Spinal cord (tissue), 10 donors: ENCODE data around the gene EME2. TPM values are rescaled to one million over a fixed set of nuclear protein-coding genes. Genes with fewer than 3 reads are reported as not detected.

Experiments
- DNase-seq, 6 donors: peaks; one replicate each; pipeline versions ENCODE4 v3.0.0 to v3.0.0-alpha.2; 2013 to 2015; ENCODE audit warnings: low spot score in 6 of 6, low read depth in 4 of 6
- H3K27ac ChIP-seq: one replicate; pipeline ENCODE4 v1.5.1; 2013; ENCODE audit warnings: low read depth, low read length, control low read depth
- H3K27me3 ChIP-seq: one replicate; pipeline ENCODE4 v1.6.1; 2013; ENCODE audit warnings: low read length; ENCODE audit not compliant: control insufficient read depth, insufficient read depth
- H3K36me3 ChIP-seq: one replicate; pipeline ENCODE4 v1.6.1; 2013; ENCODE audit warnings: low read length; ENCODE audit not compliant: control insufficient read depth, insufficient read depth
- H3K4me1 ChIP-seq: one replicate; pipeline ENCODE4 v1.6.1; 2013; ENCODE audit warnings: low read length; ENCODE audit not compliant: control insufficient read depth, insufficient read depth
- H3K4me3 ChIP-seq: one replicate; pipeline ENCODE4 v1.5.1; 2013; ENCODE audit warnings: low read depth, low read length, control low read depth
- H3K9me3 ChIP-seq: one replicate; pipeline ENCODE4 v1.6.1; 2013; ENCODE audit warnings: low read length; ENCODE audit not compliant: control insufficient read depth, insufficient read depth
- WGBS: methylation state at CpG from one replicate; pipeline ENCODE4 v1.1.5; 2013; ENCODE audit warnings: missing lambda C conversion rate; ENCODE audit not compliant: insufficient coverage; 5-methylcytosine and 5-hydroxymethylcytosine counted together
- polyA plus RNA-seq, 2 donors: library from polyadenylated mRNA; unstranded; fragments of 120-200 nt; gene quantifications; one replicate each; pipeline ENCODE4 v1.2.1, GENCODE V29; 2013; ENCODE audit not compliant: insufficient read length in 2 of 2
- total RNA-seq, 2 donors: library from RNA; depleted of rRNA in 1 of 2; stranded (reverse); fragments of 120-200 nt in 1 of 2; fragments of >200 nt in 1 of 2; gene quantifications; one replicate each; pipeline versions ENCODE4 v1.2.3 to v1.2.4, GENCODE V29; 2013 to 2014
- donor health status: healthy.

Gene EME2
- total and polyA plus RNA-seq, 4 donors = 6.5 to 20.7 (median 16.4) TPM

DNA sequence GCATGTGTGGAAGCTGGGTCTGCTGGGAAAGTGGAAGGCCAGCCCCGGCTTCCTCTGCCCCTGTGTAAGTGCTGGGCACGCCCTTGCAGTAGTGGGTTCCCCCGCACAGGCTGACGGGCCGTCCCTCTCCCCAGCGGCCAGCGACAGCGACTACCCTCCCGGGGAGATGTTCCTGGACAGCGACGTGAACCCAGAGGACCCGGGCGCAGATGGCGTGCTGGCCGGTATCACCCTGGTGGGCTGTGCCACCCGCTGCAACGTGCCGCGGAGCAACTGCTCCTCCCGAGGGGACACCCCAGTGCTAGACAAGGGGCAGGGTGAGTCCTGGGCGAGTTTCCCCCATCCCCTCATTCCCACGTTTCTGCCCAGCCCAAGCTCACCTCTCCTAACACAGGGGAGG is 6.8 kb upstream of the EME2 start:
- peaks cover 97% of the 10 kb centered on the region for H3K36me3 ChIP-seq
- H3K4me3 ChIP-seq = no peak overlapping the region
- H3K27ac ChIP-seq = no peak overlapping the region
- H3K4me1 ChIP-seq = peaks cover 20% of the 10 kb centered on the region
- DNase-seq = no peak
- WGBS = 94% methylated on average over 22 of the region's 22 CpGs
- H3K9me3 ChIP-seq = no peaks in the 10 kb centered on the region
- no peaks in the 10 kb centered on the region for H3K27me3 ChIP-seq

DNA sequence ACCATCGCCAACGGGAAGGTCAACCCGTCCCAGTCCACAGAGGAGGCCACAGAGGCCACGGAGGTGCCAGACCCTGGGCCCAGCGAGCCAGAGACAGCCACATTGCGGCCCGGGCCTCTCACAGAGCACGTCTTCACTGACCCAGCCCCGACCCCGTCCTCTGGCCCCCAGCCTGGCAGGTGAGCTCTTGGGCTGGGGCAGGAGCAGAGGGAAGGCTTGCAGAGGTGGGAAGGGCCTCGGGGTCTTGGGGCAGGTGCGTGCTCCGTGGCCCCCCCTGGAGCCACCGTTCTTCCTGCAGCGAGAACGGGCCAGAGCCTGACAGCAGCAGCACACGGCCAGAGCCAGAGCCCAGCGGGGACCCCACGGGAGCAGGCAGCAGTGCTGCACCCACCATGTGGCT is 6.4 kb upstream of the EME2 start:
- no peaks in the 10 kb centered on the region for H3K27me3 ChIP-seq
- H3K36me3 ChIP-seq = peaks cover 93% of the 10 kb centered on the region
- no peak overlapping the region for H3K27ac ChIP-seq
- peaks cover 21% of the 10 kb centered on the region for H3K4me1 ChIP-seq
- no peaks in the 10 kb centered on the region for H3K9me3 ChIP-seq
- no peak for DNase-seq
- WGBS = 93% methylated on average over 19 of the region's 19 CpGs
- H3K4me3 ChIP-seq = no peak overlapping the region

GRCh38 chr16:1766701-1767100 is 5.9 kb upstream of the EME2 start:
- WGBS = 90% methylated on average over 15 of the region's 18 CpGs

DNA sequence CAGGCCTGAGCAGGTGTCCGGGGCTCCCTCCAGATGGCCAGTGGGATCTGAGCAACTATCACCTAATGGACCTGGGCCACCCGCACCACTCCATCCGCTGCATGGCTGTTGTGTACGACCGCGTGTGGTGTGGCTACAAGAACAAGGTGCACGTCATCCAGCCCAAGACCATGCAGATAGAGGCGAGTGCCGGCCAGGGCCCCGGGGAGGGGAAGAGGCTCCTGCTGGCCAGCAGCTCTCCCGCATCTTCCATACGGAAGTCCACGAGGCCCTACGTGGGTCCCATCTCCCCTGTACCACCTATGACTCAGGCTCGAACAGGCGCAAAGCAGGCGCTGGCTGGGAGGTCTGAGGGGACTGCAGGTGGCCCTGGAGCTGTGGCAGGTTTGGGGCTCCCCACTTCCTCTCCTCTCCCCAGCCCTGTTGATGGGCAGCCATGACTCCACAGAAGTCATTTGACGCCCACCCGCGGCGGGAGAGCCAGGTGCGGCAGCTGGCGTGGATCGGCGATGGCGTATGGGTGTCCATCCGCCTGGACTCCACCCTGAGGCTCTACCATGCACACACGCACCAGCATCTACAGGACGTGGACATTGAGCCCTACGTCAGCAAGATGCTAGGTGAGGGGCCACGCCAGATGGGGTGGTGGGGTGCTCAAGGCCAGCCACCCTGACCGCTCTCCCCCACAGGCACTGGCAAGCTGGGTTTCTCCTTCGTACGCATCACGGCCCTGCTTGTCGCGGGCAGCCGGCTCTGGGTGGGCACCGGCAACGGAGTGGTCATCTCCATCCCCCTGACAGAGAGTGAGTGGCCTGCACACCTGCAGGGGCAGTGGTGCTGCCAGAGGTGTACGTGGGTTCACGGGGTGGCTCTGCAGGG is 5.3 kb upstream of the EME2 start:
- DNase-seq = no peak
- Histone ChIP-seq H3K36me3 (peaks cover 91% of the 10 kb centered on the region), H3K4me3 (no peak overlapping the region)

More at GRCh38 chr16:1766701-1767100, 5.9 kb upstream of the EME2 start:
- H3K27me3 ChIP-seq = no peaks in the 10 kb centered on the region
- peaks cover 91% of the 10 kb centered on the region for H3K36me3 ChIP-seq
- DNase-seq = no peak
- H3K4me3 ChIP-seq = no peak overlapping the region
- H3K4me1 ChIP-seq = peaks cover 22% of the 10 kb centered on the region
- H3K27ac ChIP-seq = no peak overlapping the region
- H3K9me3 ChIP-seq = no peaks in the 10 kb centered on the region

DNA sequence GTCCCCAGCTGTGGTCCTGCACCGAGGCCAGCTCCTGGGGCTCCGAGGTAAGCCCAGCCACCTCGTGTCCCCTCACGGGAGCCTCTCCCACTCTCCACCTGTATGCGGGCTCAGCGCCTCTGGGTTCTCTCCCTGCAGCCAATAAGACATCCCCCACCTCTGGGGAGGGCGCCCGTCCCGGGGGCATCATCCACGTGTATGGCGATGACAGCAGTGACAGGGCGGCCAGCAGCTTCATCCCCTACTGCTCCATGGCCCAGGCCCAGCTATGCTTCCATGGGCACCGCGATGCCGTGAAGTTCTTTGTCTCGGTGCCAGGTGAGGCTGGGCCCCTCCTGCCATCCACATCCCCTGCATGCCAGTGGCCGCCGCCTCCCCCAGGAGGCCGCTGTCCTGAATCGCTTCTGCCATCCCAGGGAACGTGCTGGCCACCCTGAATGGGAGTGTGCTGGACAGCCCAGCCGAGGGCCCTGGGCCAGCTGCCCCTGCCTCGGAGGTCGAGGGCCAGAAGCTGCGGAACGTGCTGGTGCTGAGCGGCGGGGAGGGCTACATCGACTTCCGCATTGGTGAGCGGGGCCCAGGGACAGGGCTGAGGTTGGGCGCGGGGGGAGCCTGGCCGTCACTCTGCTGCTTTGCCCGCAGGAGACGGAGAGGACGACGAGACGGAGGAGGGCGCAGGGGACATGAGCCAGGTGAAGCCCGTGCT is 4.4 kb upstream of the EME2 start:
- Histone ChIP-seq H3K4me3 (no peak overlapping the region), H3K36me3 (peaks cover 84% of the 10 kb centered on the region), H3K9me3 (no peaks in the 10 kb centered on the region), H3K27me3 (no peaks in the 10 kb centered on the region), H3K27ac (no peak overlapping the region), H3K4me1 (peaks cover 31% of the 10 kb centered on the region)
- no peak for DNase-seq
- WGBS = 73% methylated on average over 38 of the region's 41 CpGs

More for the DNA sequence above, 5.3 kb upstream of the EME2 start:
- Histone ChIP-seq H3K9me3 (no peaks in the 10 kb centered on the region), H3K27ac (no peak overlapping the region), H3K27me3 (no peaks in the 10 kb centered on the region), H3K4me1 (peaks cover 29% of the 10 kb centered on the region)
- WGBS = 93% methylated on average over 38 of the region's 42 CpGs

GRCh38 chr16:1768767-1769401 is 3.7 kb upstream of the EME2 start:
- H3K27me3 ChIP-seq = no peaks in the 10 kb centered on the region
- peaks cover 34% of the 10 kb centered on the region for H3K4me1 ChIP-seq
- 76% methylated on average over 18 of the region's 26 CpGs for WGBS
- peaks cover 80% of the 10 kb centered on the region for H3K36me3 ChIP-seq
- DNase-seq = no peak
- H3K4me3 ChIP-seq = no peak overlapping the region
- H3K9me3 ChIP-seq = no peaks in the 10 kb centered on the region
- H3K27ac ChIP-seq = no peak overlapping the region

- WGBS = 91% methylated on average over 15 of the region's 27 CpGs
- Histone ChIP-seq H3K4me3 (peak overlapping the region; percentile 68), H3K4me1 (peaks cover 42% of the 10 kb centered on the region), H3K9me3 (no peaks in the 10 kb centered on the region), H3K27me3 (no peaks in the 10 kb centered on the region), H3K27ac (no peak overlapping the region), H3K36me3 (peaks cover 80% of the 10 kb centered on the region)
- DNase-seq = no peak
Observed at GRCh38 chr16:1769402-1770300, 3.0 kb upstream of the EME2 start.

GRCh38 chr16:1770328-1771187 is 2.1 kb upstream of the EME2 start:
- Histone ChIP-seq H3K4me3 (peak overlapping the region; percentile 68), H3K27ac (peak overlapping the region; percentile 52), H3K4me1 (peaks cover 48% of the 10 kb centered on the region), H3K9me3 (no peaks in the 10 kb centered on the region), H3K27me3 (no peaks in the 10 kb centered on the region), H3K36me3 (peaks cover 80% of the 10 kb centered on the region)
- DNase-seq = peak in 2 of 6 donors; percentile 55 to 63
- 10% methylated on average over 81 of the region's 81 CpGs for WGBS
